ENCODE data around the gene ACAN. TPM values are rescaled to one million over a fixed set of nuclear protein-coding genes. Genes with fewer than 3 reads are reported as not detected.
A peak's percentile ranks its signal among the peaks of the same experiment; 100 is the strongest.

ACAN gene
- total and polyA plus RNA-seq, 9 donors, result 2.9 to 52.6 (median 18.2) TPM

- Histone ChIP-seq H3K9me3 (replicated peaks; ENCODE audit: control insufficient read depth, low read depth, low read length) (no peaks in the 10 kb centered on the region), H3K27me3 (ENCODE audit: control insufficient read depth, insufficient read depth, low read length) (no peaks in the 10 kb centered on the region), H3K27ac (ENCODE audit: low read length) (peak overlapping the region; percentile 35), H3K4me1 (ENCODE audit: control insufficient read depth, insufficient read depth, low read length) (peaks cover 30% of the 10 kb centered on the region), H3K36me3 (ENCODE audit: control insufficient read depth, insufficient read depth, low read length) (peaks cover 72% of the 10 kb centered on the region), H3K4me3 (ENCODE audit: low read length) (no peak overlapping the region)
- peak; percentile 87 for DNase-seq
- 10% methylated on average over 5 of the region's 10 CpGs for WGBS (ENCODE audit: insufficient coverage)
These were observed 101.5 kb downstream of the ACAN start for GRCh38 chr15:88904624-88905327.

- WGBS (ENCODE audit: insufficient coverage), result 90% methylated on average over 7 of the region's 11 CpGs
These were observed 102.3 kb downstream of the ACAN start for GRCh38 chr15:88905576-88905975.

GRCh38 chr15:88906130-88906529 is 102.9 kb downstream of the ACAN start:
- peaks cover 73% of the 10 kb centered on the region for H3K36me3 ChIP-seq (ENCODE audit: control insufficient read depth, insufficient read depth, low read length)
- WGBS (ENCODE audit: insufficient coverage), result 100% methylated on average over 1 of the region's 1 CpG
- peaks cover 43% of the 10 kb centered on the region for H3K4me1 ChIP-seq (ENCODE audit: control insufficient read depth, insufficient read depth, low read length)
- DNase-seq, result no peak
- H3K27me3 ChIP-seq (ENCODE audit: control insufficient read depth, insufficient read depth, low read length), result no peaks in the 10 kb centered on the region
- no peaks in the 10 kb centered on the region for H3K9me3 ChIP-seq (replicated peaks; ENCODE audit: control insufficient read depth, low read depth, low read length)
- no peak overlapping the region for H3K27ac ChIP-seq (ENCODE audit: low read length)
- H3K4me3 ChIP-seq (ENCODE audit: low read length), result no peak overlapping the region

More at GRCh38 chr15:88905576-88905975, 102.3 kb downstream of the ACAN start:
- Histone ChIP-seq H3K27me3 (ENCODE audit: control insufficient read depth, insufficient read depth, low read length) (no peaks in the 10 kb centered on the region), H3K4me3 (ENCODE audit: low read length) (no peak overlapping the region), H3K36me3 (ENCODE audit: control insufficient read depth, insufficient read depth, low read length) (peaks cover 73% of the 10 kb centered on the region), H3K9me3 (replicated peaks; ENCODE audit: control insufficient read depth, low read depth, low read length) (no peaks in the 10 kb centered on the region), H3K4me1 (ENCODE audit: control insufficient read depth, insufficient read depth, low read length) (peaks cover 37% of the 10 kb centered on the region), H3K27ac (ENCODE audit: low read length) (no peak overlapping the region)
- no peak for DNase-seq

GRCh38 chr15:88906551-88906950 is 103.3 kb downstream of the ACAN start:
- H3K4me1 ChIP-seq (ENCODE audit: control insufficient read depth, insufficient read depth, low read length), result peaks cover 47% of the 10 kb centered on the region
- no peak overlapping the region for H3K27ac ChIP-seq (ENCODE audit: low read length)
- H3K9me3 ChIP-seq (replicated peaks; ENCODE audit: control insufficient read depth, low read depth, low read length), result no peaks in the 10 kb centered on the region
- no peak overlapping the region for H3K4me3 ChIP-seq (ENCODE audit: low read length)
- WGBS (ENCODE audit: insufficient coverage), result 94% methylated on average over 7 of the region's 7 CpGs
- peaks cover 69% of the 10 kb centered on the region for H3K36me3 ChIP-seq (ENCODE audit: control insufficient read depth, insufficient read depth, low read length)
- no peaks in the 10 kb centered on the region for H3K27me3 ChIP-seq (ENCODE audit: control insufficient read depth, insufficient read depth, low read length)
- no peak for DNase-seq

GRCh38 chr15:88907111-88907510 is 103.9 kb downstream of the ACAN start:
- H3K4me1 ChIP-seq (ENCODE audit: control insufficient read depth, insufficient read depth, low read length), result peaks cover 53% of the 10 kb centered on the region

GRCh38 chr15:88908123-88908522 is 104.9 kb downstream of the ACAN start:
- Histone ChIP-seq H3K27ac (ENCODE audit: low read length) (no peak overlapping the region), H3K4me1 (ENCODE audit: control insufficient read depth, insufficient read depth, low read length) (peaks cover 59% of the 10 kb centered on the region), H3K27me3 (ENCODE audit: control insufficient read depth, insufficient read depth, low read length) (no peaks in the 10 kb centered on the region), H3K9me3 (replicated peaks; ENCODE audit: control insufficient read depth, low read depth, low read length) (no peaks in the 10 kb centered on the region), H3K4me3 (ENCODE audit: low read length) (no peak overlapping the region), H3K36me3 (ENCODE audit: control insufficient read depth, insufficient read depth, low read length) (peaks cover 53% of the 10 kb centered on the region)
- 86% methylated on average over 10 of the region's 12 CpGs for WGBS (ENCODE audit: insufficient coverage)
- no peak for DNase-seq

More at GRCh38 chr15:88907111-88907510, 103.9 kb downstream of the ACAN start:
- Histone ChIP-seq H3K27ac (ENCODE audit: low read length) (no peak overlapping the region), H3K36me3 (ENCODE audit: control insufficient read depth, insufficient read depth, low read length) (peaks cover 63% of the 10 kb centered on the region), H3K9me3 (replicated peaks; ENCODE audit: control insufficient read depth, low read depth, low read length) (no peaks in the 10 kb centered on the region), H3K27me3 (ENCODE audit: control insufficient read depth, insufficient read depth, low read length) (no peaks in the 10 kb centered on the region), H3K4me3 (ENCODE audit: low read length) (no peak overlapping the region)
- 84% methylated on average over 12 of the region's 14 CpGs for WGBS (ENCODE audit: insufficient coverage)
- DNase-seq, result no peak

- no peak for DNase-seq
- WGBS (ENCODE audit: insufficient coverage), result 57% methylated on average over 10 of the region's 16 CpGs
- peaks cover 62% of the 10 kb centered on the region for H3K4me1 ChIP-seq (ENCODE audit: control insufficient read depth, insufficient read depth, low read length)
- no peaks in the 10 kb centered on the region for H3K27me3 ChIP-seq (ENCODE audit: control insufficient read depth, insufficient read depth, low read length)
- H3K36me3 ChIP-seq (ENCODE audit: control insufficient read depth, insufficient read depth, low read length), result peaks cover 49% of the 10 kb centered on the region
- no peak overlapping the region for H3K4me3 ChIP-seq (ENCODE audit: low read length)
- peak overlapping the region; percentile 3 for H3K27ac ChIP-seq (ENCODE audit: low read length)
- H3K9me3 ChIP-seq (replicated peaks; ENCODE audit: control insufficient read depth, low read depth, low read length), result no peaks in the 10 kb centered on the region
These were observed 105.7 kb downstream of the ACAN start for GRCh38 chr15:88908697-88909621.

- peak; percentile 63 for DNase-seq
These were observed 107.0 kb downstream of the ACAN start for GRCh38 chr15:88909956-88910831.

GRCh38 chr15:88911766-88912118 is 108.5 kb downstream of the ACAN start:
- Histone ChIP-seq H3K9me3 (replicated peaks; ENCODE audit: control insufficient read depth, low read depth, low read length) (no peaks in the 10 kb centered on the region), H3K36me3 (ENCODE audit: control insufficient read depth, insufficient read depth, low read length) (peaks cover 28% of the 10 kb centered on the region), H3K4me3 (ENCODE audit: low read length) (peak overlapping the region; percentile 71), H3K4me1 (ENCODE audit: control insufficient read depth, insufficient read depth, low read length) (peaks cover 46% of the 10 kb centered on the region), H3K27me3 (ENCODE audit: control insufficient read depth, insufficient read depth, low read length) (no peaks in the 10 kb centered on the region), H3K27ac (ENCODE audit: low read length) (peak overlapping the region; percentile 90)
- DNase-seq, result peak; percentile 66
- no CpG with 5 or more reads among the region's 5 CpGs for WGBS (ENCODE audit: insufficient coverage)

More at GRCh38 chr15:88909956-88910831, 107.0 kb downstream of the ACAN start:
- WGBS (ENCODE audit: insufficient coverage), result 51% methylated on average over 10 of the region's 12 CpGs
- H3K4me3 ChIP-seq (ENCODE audit: low read length), result no peak overlapping the region
- H3K36me3 ChIP-seq (ENCODE audit: control insufficient read depth, insufficient read depth, low read length), result peaks cover 43% of the 10 kb centered on the region
- H3K4me1 ChIP-seq (ENCODE audit: control insufficient read depth, insufficient read depth, low read length), result peaks cover 51% of the 10 kb centered on the region
- H3K9me3 ChIP-seq (replicated peaks; ENCODE audit: control insufficient read depth, low read depth, low read length), result no peaks in the 10 kb centered on the region
- H3K27me3 ChIP-seq (ENCODE audit: control insufficient read depth, insufficient read depth, low read length), result no peaks in the 10 kb centered on the region
- no peak overlapping the region for H3K27ac ChIP-seq (ENCODE audit: low read length)
